HG02943 (cell line): ENCODE results near the gene VARS2.
"Not testable (repeated sequence)": the region's sequence is repeated elsewhere in the genome, so short reads cannot be mapped to it uniquely, and the experiment has no call there.

ENCODE experiments used
- ATAC-seq: cut with Tn5 transposase; IDR thresholded peaks from one replicate; pipeline ENCODE4 v1.9.1; 2021; ENCODE audit warnings: mild to moderate bottlenecking, low read depth, moderate library complexity; ENCODE audit not compliant: unreplicated experiment

The VARS2 gene

DNA sequence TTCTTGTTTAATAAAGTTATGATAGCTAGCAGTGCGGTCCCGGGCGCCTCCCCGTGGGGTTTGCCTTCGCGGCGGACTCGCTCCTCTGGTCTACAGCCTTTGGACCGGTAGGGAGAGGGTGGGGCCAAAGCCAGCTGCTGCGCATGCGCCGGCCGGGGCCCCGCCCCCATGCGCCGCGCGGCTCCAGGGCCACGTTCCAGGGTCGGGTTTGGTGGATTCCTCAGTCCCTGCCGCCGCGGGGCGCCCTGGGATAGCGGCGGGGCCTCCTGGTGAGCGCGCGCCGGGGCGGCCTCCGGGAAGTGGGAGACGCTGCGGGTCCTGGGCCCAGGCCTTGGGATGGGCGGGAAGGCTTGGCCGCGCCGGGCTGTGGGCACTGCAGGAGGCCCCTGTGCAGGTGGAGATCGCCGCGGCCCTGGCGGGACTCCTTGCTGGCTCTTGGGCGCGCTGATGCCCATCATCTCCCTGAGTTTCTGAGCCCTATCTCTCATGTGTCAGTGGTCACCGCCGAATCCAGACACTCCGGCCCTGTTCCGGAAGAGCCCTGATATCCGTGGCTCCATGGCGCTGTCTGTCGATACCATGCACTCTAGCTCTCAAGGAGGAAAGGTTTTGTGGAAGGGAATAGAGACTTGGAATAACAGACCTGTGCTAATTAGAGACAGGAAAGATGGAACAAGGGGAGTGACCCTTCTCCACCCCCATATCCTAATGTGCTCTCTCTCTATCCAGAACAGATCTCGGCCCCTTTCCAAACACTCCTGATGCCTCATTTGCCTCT is at the start of gene VARS2:
Gene VARS2, plus strand, starts transcription at position 163 of the 778 bp plus-strand sequence. Its CDS starts 599 bp downstream, at position 762.
- ATAC-seq, result peak; percentile 72

DNA sequence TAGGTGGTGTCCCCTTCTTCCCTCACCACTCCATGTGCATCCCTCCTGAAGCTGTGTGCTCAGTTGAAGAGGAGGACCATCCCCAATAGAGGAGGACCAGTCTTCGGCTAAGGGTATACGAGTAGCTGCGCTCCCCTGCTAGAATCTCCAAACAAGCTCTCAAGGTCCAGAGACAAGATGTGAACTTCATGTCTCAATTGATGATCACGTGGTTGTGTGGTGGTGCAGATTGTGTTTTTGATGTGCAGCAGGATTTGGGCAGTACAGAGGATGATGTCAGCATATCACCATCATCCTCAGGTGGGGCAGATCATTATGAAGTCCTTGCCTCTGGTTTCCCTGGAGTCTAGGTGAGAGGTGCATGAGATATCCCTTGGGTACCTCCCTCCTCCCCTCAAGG is 49.7 kb upstream of the VARS2 start:
- ATAC-seq, result no peak

DNA sequence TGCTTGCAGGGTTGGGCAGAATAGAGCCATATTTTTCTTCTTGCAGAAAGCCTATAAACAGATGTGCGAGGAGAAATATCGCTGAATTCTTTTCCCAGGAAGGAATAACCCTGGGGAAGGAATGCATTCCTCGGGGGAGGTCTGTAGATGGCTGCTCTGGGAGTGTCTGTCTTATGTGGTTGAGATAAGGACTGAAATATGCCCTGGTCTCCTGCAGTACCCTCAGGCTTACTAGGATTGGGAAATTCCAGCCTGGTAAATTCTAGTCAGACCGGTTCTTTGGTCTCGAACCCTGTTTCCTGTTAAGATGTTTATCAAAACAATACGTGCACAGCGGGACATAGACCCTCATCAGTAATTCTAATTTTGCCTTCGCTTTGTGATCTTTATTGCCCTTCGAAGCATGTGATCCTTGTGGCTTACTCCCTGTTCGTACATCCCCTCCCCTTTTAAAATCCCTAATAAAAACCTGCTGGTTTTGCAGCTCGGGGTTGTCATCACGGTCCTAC is 44.7 kb upstream of the VARS2 start:
- ATAC-seq, result not testable (repeated sequence)

DNA sequence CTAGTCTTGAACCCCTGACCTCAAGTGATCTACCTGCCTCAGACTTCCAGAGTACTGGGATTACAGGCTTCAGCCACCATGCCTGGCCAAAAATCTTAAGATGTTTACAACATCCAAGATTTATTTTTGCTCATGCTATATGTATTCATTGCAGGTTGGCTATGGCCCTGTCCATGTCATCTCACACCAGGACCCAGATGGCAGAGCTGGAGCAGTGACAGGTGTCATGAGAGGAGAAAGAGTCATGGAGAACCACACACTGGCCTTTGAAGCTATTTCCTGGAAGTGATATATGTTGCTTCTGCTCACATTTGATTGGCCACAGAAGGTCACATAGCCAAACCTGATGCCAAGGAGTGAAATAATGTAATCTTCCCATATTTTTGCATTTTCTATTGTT is 43.5 kb upstream of the VARS2 start:
- no peak for ATAC-seq

DNA sequence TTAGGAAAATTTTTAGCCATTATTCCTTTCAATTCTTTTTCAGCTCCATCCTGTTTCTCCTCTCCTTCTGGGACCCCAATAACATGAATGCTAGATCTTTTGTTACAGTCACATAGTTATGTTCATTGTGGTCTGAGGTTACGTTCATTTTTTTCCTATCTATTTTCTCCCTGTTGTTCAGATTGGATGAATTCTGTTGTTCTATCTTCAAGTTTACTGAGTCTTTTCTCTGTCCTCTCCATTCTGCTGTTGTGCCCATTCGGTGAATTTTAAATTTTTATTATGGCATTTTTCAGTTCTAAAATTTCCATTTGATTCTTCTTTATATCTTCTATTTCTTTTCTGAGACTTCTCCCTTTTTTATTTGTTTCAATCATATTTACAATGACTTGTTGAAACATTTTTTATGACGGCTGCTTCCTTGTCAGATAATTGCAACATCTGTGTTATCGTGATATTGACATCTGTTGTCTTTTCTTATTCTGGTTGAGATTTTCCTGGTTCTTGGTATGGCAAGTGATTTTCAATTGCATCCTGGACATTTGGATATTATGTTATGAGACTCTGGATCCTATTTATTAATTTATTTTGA is 42.4 kb upstream of the VARS2 start:
- ATAC-seq, result no peak

DNA sequence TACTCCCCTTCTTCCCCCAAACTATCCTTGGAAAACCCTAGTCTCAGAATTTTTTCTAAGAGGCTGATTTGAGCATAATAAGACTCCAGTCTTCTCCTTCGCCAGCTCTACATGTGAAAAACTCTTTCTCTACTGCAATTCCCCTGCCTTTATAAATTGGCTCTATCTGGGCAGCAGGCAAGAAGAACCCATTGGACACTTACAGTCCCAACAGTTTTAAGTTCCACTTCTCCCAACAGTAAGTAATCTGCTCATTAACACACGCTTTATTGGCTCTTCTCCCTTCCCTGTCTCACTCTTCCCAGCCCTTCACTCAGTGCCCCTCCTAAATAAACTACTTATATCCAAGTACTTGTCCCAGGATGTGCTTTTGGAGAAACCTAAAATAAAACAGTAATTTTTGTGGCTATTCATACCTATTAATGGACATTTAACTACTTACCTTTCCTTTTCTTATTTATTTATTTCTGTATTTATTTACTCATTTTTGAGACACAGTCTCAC is 40.8 kb upstream of the VARS2 start:
- no peak for ATAC-seq

DNA sequence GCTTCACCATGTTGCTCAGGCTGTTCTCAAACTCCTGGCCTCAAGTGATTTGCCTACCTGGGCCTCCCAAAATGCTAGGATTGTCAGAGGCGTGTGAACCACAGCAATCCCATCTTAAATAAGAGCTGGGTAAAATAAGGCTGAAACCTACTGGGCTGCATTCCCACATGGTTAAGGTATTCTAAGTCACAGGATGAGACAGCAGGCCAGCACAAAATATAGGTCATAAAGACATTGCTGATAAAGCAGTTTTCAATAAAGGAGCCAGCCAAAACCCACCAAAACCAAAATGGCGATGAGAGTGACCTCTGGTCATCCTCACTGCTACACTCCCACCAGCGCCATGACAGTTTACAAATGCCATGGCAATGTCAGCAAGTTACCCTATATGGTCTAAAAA is 40.2 kb upstream of the VARS2 start:
- not testable (repeated sequence) for ATAC-seq

DNA sequence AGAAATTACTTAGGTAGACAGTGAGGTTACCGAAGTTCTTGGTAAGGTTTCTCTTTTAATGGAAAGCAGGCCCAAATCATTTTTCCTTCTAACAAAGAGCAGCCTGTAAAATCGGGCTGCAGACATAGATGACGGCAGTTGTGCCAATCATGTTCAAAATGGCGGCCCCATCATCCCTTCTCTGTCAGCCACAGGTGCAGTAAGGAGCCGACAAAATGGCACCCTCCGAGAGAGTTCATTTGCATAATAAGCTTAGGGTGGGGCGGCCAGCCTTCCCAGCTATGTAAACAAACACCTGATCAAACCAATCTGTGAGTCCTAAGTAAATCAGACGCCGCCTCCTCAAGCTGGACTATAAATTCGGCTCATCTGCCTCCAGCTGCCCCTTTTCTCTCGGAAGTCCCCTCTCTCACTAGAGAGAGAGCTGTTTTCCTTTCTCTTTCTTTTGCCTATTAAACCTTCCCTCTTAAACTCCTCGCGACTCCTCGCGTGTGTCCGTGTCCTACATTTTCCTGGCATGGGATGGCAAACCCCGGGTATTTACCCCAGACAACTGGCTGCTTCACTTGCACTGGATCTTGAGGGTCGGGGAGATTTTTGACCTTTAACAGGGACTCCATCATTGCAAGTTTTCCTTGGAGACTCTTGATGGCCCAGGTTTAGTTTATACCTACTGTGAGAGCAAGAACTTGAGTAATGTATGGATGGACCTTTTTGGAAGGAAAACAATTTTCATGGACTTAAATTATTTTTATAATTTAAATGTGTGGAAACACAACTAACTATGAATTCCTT is 38.6 kb upstream of the VARS2 start:
- ATAC-seq, result no peak

DNA sequence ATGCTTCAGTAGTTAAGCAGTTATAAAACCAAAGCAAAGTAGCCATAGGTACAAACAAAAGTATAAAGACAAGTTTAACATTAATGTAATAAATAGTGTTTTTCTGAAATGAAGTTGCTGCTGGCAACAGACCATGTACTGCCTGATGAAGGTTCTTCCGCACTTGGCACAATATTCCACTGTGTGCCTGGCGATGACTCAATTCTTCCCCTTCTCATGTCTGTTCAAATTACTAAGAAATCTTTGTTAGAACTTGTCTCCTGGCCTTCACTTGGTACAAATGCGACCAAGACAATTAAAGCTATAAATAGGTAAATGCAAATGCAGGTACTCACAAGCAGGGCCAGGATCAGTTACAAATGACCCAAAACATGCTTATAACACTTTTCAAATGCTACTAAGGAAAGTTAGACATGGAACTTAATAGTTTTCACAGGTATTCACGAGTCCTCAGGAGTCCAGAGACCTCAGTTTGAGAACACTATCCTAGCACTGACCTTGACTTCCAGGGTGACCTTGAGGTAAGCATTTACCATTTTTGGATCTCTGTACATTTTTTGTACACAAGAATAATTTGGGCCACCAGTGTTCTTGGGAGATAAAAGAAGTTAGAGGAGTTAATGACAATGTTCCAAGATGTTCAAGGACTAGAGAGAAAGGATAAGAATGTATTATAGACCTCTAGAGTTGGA is 37.9 kb upstream of the VARS2 start:
- no peak for ATAC-seq

DNA sequence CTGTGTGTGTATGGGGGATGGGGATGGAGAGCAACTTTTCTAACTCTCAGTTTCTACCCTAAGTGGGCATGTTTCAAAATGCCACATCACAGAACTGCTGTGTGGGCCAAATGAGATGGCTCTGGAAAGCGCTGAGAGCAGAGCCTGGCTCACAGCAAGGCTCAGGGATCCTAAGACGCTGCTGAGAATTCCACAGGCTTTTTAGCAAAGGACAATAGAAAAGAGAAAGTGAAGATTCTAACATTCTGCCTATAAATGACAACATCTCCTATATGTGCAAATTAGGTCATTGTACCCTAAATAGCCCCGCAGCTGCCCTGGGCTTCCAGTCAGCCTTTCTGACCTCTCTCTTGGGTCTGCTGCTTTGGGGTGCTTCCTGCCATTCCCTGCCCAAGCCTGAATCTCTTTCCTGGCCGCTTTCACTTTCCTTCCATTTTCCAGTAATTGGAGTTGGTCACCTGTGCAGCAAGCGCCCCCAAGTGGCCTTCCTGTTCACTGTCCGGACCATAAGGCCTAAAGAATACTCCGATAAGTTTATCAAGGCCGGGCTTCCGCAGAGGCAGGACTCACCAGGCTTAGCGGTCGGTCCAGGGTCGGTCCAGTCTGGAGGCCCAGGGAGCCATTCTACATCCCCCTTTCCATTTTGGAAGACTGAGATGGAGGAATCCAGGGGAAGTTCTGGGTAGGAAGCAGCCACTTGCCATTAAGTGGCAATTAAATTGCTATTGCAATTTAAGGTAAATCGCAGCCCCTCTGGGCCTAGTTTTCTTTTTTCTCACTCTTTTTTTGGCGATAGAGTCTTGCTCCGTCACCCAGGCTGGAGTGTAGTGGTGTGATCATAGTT is 36.4 kb upstream of the VARS2 start:
- ATAC-seq, result no peak

DNA sequence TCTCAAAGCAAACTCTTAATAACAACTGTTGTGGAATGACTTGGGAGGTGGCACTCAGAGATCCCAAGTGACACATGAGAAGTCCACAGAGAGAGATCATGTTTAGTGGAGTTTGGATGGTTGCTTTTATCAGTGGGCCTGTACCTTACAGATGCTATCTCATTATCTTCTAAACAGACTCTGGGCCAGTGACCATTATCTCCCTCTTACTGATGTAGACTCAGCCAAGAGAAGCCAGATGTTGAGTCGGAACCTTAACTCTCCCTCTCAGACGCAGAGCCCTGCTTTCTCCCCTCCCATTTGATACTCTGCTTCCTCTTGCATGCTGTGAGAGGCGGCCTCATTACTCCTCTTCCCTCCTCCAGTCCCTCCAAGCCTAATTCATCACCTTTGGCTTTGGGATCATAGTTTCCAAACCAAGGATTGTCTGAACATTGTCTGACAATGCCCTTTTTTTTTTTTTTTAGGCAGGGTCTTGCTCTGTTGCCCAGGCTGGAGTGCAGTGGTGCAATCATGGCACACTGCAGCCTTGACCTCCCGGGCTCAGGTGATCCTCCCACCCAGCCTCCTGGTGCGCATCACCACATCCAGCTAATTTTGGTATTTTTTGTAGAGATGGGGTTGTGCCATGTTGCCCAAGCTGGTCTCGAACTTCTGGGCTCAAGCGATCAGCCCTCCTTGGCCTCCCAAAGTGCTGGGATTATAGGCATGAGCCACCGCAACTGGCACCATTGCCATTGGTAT is 34.2 kb upstream of the VARS2 start:
- no peak for ATAC-seq

DNA sequence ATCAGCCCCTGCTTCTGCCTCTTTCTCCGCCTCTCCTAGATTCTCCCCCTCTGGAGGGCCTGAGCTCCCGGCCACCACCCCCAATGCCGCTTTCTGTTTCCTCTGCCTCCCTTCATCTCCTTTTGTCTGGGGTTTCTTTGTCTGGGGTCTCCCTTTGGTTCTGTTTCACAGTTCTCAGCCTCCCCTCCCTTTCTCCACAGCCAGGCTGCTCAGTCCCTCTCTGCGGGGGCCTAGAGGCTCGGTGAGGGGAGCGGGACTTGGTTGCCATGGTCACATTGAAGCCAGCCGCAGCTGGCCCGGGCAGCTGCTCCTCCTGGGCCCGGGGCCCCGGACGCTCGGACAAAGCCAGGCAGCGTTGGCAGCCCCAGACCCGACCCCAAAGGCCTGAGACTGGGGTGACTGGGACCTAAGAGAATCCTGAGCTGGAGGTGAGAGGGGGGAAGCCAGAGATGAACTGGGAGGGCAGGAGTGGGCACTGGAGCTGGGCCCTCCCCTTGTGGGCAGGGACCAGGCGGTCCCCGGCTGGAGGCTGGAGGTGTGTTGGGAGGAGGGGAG is 33.3 kb upstream of the VARS2 start:
- ATAC-seq, result no peak

DNA sequence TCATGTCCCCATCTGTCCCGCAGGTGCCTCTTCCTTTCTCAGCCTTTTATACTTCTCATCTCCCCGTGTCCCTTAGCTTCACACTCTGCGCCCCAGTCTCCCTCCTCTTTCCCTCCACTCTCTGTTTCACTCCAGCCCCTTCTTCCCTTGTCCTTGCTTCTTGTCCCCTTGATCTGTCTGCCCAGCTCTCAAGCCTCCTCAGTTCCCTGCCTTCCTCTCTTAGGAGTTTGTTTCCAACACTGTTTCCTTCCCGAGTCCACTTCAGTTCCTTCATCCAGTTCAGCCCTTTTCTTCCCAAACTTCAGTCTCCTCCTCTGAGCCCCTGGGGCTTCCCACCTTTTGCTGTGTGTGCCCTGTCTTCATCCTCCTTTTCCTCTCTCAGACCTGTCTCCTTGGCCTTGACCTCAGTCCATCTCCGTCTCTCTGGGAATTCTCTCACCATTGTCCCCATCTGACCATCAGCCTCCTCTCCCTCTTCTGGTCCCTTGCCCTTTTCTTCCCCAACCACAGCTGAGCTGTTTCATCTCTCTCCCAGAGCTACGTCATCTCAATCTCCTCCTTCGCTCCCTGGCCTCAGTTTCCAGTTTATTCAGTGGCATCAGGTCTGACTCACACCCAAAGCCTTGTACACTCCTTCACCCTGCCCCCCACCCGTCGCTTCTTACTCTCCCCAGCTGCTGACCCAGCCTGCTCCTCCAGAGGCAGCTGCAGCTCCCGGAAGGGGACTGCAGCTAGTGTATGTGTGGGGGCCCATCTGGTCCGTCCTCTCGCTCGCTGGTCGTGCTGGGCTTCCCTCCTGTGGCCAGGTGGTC is 32.4 kb upstream of the VARS2 start:
- no peak for ATAC-seq

DNA sequence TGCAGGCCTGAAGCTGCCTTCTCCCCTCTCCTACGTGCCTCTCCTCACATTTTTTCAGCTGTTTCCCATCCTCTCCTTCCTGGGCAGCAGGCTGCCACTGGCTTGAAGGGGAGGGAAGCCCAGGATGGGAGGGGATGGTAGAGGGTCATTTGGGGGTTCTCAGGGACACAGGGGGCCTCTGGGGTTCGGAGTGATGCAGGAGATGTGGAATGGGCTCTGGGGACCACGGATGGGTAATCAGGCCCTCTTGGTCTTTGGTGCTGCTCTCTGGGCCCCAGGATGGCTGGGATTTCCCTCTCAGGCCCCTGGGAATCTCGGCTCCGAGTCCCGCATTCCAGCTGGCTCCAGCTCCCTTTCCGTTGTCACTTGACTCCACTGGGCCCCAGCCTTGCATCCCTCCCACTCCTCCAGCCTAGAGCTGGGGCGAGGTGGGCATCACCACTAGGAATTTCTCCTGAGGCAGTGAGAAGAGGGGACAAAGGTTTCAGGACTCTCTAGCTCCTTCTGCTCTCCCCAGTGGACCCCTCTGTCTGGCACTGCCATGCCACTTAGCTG is 31.8 kb upstream of the VARS2 start:
- ATAC-seq, result no peak

DNA sequence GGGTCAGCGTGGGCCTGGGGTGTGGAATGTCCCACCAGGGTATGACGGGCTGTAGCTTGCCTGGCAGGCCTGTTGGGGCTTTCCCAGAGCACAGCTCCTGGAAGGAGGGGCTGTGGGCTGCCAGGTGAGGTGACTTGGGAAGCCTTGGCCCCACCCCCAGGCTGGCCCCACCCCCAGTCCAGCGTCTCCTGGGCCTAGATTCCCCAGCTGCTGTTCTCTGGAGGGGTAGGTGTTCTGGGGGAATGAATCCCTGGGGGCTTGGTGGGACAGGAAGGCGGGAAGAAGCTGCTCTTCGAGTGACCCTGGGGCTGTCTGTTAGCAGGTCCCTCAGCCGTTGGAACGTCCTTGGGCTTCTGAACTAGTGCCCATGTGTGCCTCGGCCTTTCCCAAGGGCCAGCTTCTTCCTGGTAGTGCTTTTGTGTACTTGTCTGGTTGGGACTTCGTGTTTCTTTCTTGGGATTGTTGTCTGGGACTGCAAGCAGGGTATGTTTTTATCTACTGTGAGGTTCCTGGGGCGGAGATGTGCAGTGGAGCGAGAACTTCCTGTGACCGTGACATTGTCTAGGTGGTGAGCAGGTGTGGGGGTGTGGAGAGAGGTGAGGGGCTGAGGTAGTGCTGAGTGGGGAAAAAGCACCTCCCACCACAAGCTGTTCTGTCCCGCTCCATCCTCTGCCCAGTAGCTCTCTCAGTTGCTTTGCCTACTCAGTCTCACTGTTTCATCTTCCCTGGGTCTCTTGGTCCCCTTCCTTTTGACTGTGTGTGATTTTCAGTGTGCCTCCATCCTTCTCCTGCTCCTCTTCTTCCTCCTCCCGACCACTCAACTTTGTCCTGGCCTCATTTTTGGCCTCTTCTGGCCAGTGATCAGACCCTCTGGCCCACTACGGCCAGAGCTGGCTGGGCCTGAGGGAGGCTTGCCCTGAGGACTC is 31.0 kb upstream of the VARS2 start:
- ATAC-seq, result no peak
